Measurements from ENCODE around the gene KIF16B. TPM values are rescaled to one million over a fixed set of nuclear protein-coding genes. Genes with fewer than 3 reads are reported as not detected.

The KIF16B gene
- total and polyA plus RNA-seq, 2 donors (not counting 3 experiments of a cell fraction or from before 2014, with no cell fraction given) = 2.9 to 8.8 TPM

GRCh38 chr20:16445482-16445881, 127.8 kb downstream of the KIF16B start:
- H3K36me3 ChIP-seq (ENCODE audit: control insufficient read depth in 2 of 2, extremely low read depth in 1 of 2, insufficient read depth in 2 of 2, low read length in 2 of 2) = no peaks in the 10 kb centered on the region
- H3K79me2 ChIP-seq (ENCODE audit: control insufficient read depth, insufficient read depth, low read length) = no peaks in the 10 kb centered on the region
- H3K9ac ChIP-seq (replicated peaks; ENCODE audit: extremely low read depth, insufficient read depth, low read length) = no peak overlapping the region
- intact Hi-C loops (cut with micrococcal nuclease) (no loop called here), dilution Hi-C loops (cut with MboI; ENCODE audit: extremely low pct_ligation_motif_present, low sequenced_read_pairs) (no loop called here)
- H2AFZ ChIP-seq (ENCODE audit: low read depth, low read length) = no peak overlapping the region
- no peak overlapping the region for H3K4me2 ChIP-seq (ENCODE audit: insufficient read depth, low read length)
- BruUV-seq (replicated peaks) = no TSS peak
- H3K27me3 ChIP-seq (ENCODE audit: control insufficient read depth in 2 of 2, insufficient read depth in 2 of 2, low read length in 2 of 2) = no peaks in the 10 kb centered on the region
- no peak for FAIRE-seq
- no peak for DNase-seq (ENCODE audit: low read depth, low spot score)
- CTCF ChIA-PET = no interaction called here
- no peaks in the 10 kb centered on the region for H3K9me1 ChIP-seq (replicated peaks; ENCODE audit: control insufficient read depth, extremely low read depth, insufficient read depth, low read length)
- POLR2A ChIA-PET = no interaction called here
- no peak overlapping the region for H3K4me3 ChIP-seq (replicated peaks in 1 of 3; ENCODE audit: insufficient read depth in 1 of 3, low read depth in 1 of 3, low read length in 3 of 3)
- H3K9me3 ChIP-seq (replicated peaks; ENCODE audit: control insufficient read depth, insufficient read depth, low read length) = no peaks in the 10 kb centered on the region
- TF ChIP-seq FOS (IDR thresholded peaks at IDR 0.05; ENCODE audit: borderline replicate concordance, insufficient read depth, low read length) (no peak), MYC (IDR thresholded peaks at IDR 0.05; ENCODE audit: low read depth, low read length) (no peak), GATA2 (IDR thresholded peaks at IDR 0.05; ENCODE audit: insufficient read depth, insufficient read length, low read depth, low read length) (no peak), MAX (IDR thresholded peaks at IDR 0.05; ENCODE audit: insufficient read depth, insufficient read length) (no peak), POLR2A (IDR thresholded peaks at IDR 0.05; ENCODE audit: low read depth, low read length) (no peak), EZH2 (IDR thresholded peaks at IDR 0.05; ENCODE audit: borderline replicate concordance, low read depth, low read length, severe bottlenecking) (no peak), POLR2AphosphoS5 (IDR thresholded peaks at IDR 0.05; ENCODE audit: insufficient read depth, low read depth, low read length) (no peak), JUN (IDR thresholded peaks at IDR 0.05; ENCODE audit: borderline replicate concordance, insufficient read depth, insufficient read length, low read depth) (no peak)
- TF ChIP-seq, protein P1, sequence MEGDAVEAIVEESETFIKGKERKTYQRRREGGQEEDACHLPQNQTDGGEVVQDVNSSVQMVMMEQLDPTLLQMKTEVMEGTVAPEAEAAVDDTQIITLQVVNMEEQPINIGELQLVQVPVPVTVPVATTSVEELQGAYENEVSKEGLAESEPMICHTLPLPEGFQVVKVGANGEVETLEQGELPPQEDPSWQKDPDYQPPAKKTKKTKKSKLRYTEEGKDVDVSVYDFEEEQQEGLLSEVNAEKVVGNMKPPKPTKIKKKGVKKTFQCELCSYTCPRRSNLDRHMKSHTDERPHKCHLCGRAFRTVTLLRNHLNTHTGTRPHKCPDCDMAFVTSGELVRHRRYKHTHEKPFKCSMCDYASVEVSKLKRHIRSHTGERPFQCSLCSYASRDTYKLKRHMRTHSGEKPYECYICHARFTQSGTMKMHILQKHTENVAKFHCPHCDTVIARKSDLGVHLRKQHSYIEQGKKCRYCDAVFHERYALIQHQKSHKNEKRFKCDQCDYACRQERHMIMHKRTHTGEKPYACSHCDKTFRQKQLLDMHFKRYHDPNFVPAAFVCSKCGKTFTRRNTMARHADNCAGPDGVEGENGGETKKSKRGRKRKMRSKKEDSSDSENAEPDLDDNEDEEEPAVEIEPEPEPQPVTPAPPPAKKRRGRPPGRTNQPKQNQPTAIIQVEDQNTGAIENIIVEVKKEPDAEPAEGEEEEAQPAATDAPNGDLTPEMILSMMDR (IDR thresholded peaks at IDR 0.05; ENCODE audit: extremely low read depth in 1 of 2, insufficient read depth in 1 of 2, low read depth in 1 of 2, low read length in 2 of 2) = no peak
- no peak overlapping the region for H3K27ac ChIP-seq (ENCODE audit: insufficient read depth, low read depth, low read length)
- H3K4me1 ChIP-seq (ENCODE audit: control insufficient read depth, extremely low read depth, insufficient read depth, low read length) = no peaks in the 10 kb centered on the region
- H4K20me1 ChIP-seq (replicated peaks; ENCODE audit: control insufficient read depth, extremely low read depth, insufficient read depth, low read length) = no peaks in the 10 kb centered on the region
